Naive thymus-derived CD4-positive, alpha-beta T cell (primary cell): Measurements from ENCODE around the gene ARPC2. TPM values are rescaled to one million over a fixed set of nuclear protein-coding genes. Genes with fewer than 3 reads are reported as not detected.

Source experiments
- ATAC-seq: fragments of 150-1000 bp; cut with Tn5 transposase; 2 replicates; pipeline ENCODE4 v1.10.0; 2021; ENCODE audit warnings: mild to moderate bottlenecking, moderate library complexity
- CTCF ChIA-PET: fragments of 350-600 bp; sonication (Branson Sonifier 250); formaldehyde crosslinking; loops from one replicate; lab custom pipeline; 2021; ENCODE audit warnings: antibody characterized with exemption; lab: Charles Lee
- POLR2A ChIA-PET: fragments of 350-600 bp; sonication (Branson Sonifier 250); formaldehyde crosslinking; loops from one replicate; lab custom pipeline; 2021; ENCODE audit warnings: antibody characterized with exemption, inconsistent platforms; lab: Charles Lee
- DNase-seq, 9 donors: peaks; one replicate each; pipeline versions ENCODE4 v3.0.0 to v3.0.0-alpha.2; 2020 to 2022; ENCODE audit warnings: mixed read lengths in 1 of 9
- H3K27ac ChIP-seq: one replicate; pipeline ENCODE4 v1.7.0; 2013; ENCODE audit warnings: mild to moderate bottlenecking, low read depth, low read length, moderate library complexity
- H3K27me3 ChIP-seq, 2 donors: one replicate each; pipeline ENCODE4 v1.7.0; 2013; ENCODE audit warnings: low read length in 2 of 2, mild to moderate bottlenecking in 2 of 2, moderate library complexity in 2 of 2; ENCODE audit not compliant: control insufficient read depth in 2 of 2, insufficient read depth in 2 of 2
- H3K36me3 ChIP-seq, 3 experiments: 1 replicate in 2 of 3; 2 replicates in 1 of 3; pipeline ENCODE4 v1.7.0; 2013; ENCODE audit warnings: low read length in 3 of 3, mild to moderate bottlenecking in 3 of 3, moderate library complexity in 1 of 3; ENCODE audit not compliant: insufficient read depth in 3 of 3, control insufficient read depth in 2 of 3
- H3K4me1 ChIP-seq, 2 donors: one replicate each; pipeline ENCODE4 v1.7.0; 2013; ENCODE audit warnings: low read length in 2 of 2, mild to moderate bottlenecking in 2 of 2, moderate library complexity in 1 of 2; ENCODE audit not compliant: control insufficient read depth in 2 of 2, insufficient read depth in 2 of 2
- H3K4me3 ChIP-seq: 2 replicates; pipeline ENCODE4 v1.7.0; 2013; ENCODE audit warnings: mild to moderate bottlenecking, low read length
- H3K9me3 ChIP-seq, 3 experiments: 1 replicate in 2 of 3; 2 replicates in 1 of 3; pipeline ENCODE4 v1.7.0; 2013; ENCODE audit warnings: low read length in 3 of 3; ENCODE audit not compliant: control insufficient read depth in 2 of 3
- H3K27ac Mint-ChIP-seq, 9 donors: one replicate each; pipeline ENCODE4 v1.8.0; 2020 to 2022; ENCODE audit warnings: mixed read lengths in 9 of 9, mild to moderate bottlenecking in 8 of 9, moderate library complexity in 5 of 9, inconsistent platforms in 2 of 9
- H3K27me3 Mint-ChIP-seq, 5 donors: one replicate each; pipeline ENCODE4 v1.8.0; 2021 to 2022; ENCODE audit warnings: mixed read lengths in 5 of 5, mild to moderate bottlenecking in 1 of 5
- H3K36me3 Mint-ChIP-seq, 5 donors: one replicate each; pipeline ENCODE4 v1.8.0; 2020 to 2022; ENCODE audit warnings: mixed read lengths in 5 of 5, mild to moderate bottlenecking in 3 of 5, inconsistent platforms in 1 of 5
- H3K4me1 Mint-ChIP-seq, 7 donors: one replicate each; pipeline ENCODE4 v1.8.0; 2020 to 2022; ENCODE audit warnings: mixed read lengths in 7 of 7, mild to moderate bottlenecking in 3 of 7, inconsistent platforms in 1 of 7
- H3K4me3 Mint-ChIP-seq, 10 donors: one replicate each; pipeline ENCODE4 v1.8.0; 2020 to 2022; ENCODE audit warnings: mild to moderate bottlenecking in 10 of 10, mixed read lengths in 10 of 10, moderate library complexity in 6 of 10, inconsistent platforms in 2 of 10
- H3K9me3 Mint-ChIP-seq, 11 donors: one replicate each; pipeline ENCODE4 v1.8.0; 2020 to 2022; ENCODE audit warnings: mixed read lengths in 11 of 11, mild to moderate bottlenecking in 4 of 11, inconsistent platforms in 1 of 11, moderate library complexity in 1 of 11
- intact Hi-C, 2 donors: fragments of 100-400 bp; cut with micrococcal nuclease; formaldehyde crosslinking; loops; one replicate each; pipeline ENCODE4 v1.15.1; 2023
- polyA plus RNA-seq, 2 donors: library from polyadenylated mRNA; unstranded; fragments of 300-500 nt; fragmentation: Illumina TruSeq; gene quantifications; one replicate each; pipeline ENCODE4 v1.2.3, GENCODE V29; 2021
- total RNA-seq, 6 experiments: library from RNA in 5 of 6; stranded (reverse) in 5 of 6; gene quantifications; 1 replicate in 5 of 6; 2 replicates in 1 of 6; pipeline ENCODE4 v1.2.3 and lab custom pipeline; 2021 to 2026

ARPC2 gene
- total and polyA plus RNA-seq, 7 experiments from 2014 or later, result 330 to 694 (median 477) TPM

DNA sequence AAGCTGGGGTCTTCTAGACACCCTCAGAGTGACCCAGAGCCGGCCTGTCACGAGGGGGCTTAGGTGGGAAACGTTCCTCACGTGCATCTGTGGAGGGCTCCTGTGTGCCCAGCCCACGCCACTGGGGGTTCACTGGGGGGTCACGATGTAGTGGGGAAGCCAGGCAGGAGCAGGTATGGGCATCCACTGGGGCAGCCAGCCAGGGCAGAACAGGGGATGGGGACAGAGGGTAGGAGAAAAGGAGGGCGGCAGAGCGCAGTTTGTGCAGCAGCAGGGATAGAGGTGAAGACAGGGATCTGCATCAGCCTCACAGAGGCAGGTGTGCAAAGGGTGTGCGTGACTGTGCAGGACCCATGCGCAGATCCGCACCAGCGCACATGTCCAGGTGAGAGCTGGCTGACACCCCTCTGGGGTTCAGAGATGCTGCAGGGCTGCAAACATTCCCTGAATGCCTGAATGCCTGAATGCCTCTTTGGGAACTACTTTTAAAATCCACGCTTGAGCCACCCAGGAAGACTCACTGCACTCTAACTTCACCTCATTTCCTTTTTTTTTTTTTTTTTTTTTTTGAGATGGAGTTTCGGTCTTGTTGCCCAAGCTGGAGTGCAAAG lies 63.4 kb downstream of the ARPC2 start:
- no peak overlapping the region for H3K4me3 ChIP-seq
- POLR2A ChIA-PET, result interaction anchor here (0.6 to 4.6 kb wide), 5 partner anchors 10 to 123 kb away, joined by 3 to 30 read pairs (median 3); partner anchors contain the start of genes AAMP, PNKD and TMBIM1
- H3K27me3 Mint-ChIP-seq, result no peaks in the 10 kb centered on the region

DNA sequence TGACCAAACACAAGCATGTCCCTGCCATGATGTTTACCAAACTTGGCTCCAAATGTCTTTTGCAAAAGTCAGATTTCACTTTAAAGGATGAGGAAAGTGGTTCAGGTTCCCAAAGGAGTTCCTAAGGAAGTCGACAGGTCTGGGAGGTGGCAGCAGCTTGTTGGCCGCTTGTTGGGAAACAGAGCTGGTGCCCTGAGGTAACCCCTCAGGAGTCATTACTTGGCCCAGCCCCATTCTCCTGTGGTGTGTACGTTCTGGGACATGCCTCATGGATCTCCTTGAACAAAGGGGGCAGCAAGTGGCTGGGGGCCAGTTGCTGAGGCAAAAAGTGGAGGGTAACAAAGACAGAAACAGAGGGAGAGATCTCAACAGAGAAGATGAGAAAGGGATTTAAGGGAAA lies 64.5 kb downstream of the ARPC2 start:
- ChIA-PET POLR2A (interaction anchor here (4.6 to 6.8 kb wide), 2 partner anchors 8 to 9 kb away, joined by 30 to 125 read pairs; partner anchors contain the start of genes AAMP, PNKD and TMBIM1), CTCF (interaction anchor here (0.6 to 3.3 kb wide), 2 partner anchors 9 to 72 kb away, joined by 3 to 18 read pairs; no protein-coding TSS in a partner anchor)
- Histone ChIP-seq H3K27ac (no peak overlapping the region), H3K36me3 (peaks cover 12 to 65% (median 28%) of the 10 kb centered on the region in 3 experiments), H3K4me1 (peaks cover 36 to 38% of the 10 kb centered on the region in 2 donors), H3K9me3 (no peaks in the 10 kb centered on the region), H3K4me3 (no peak overlapping the region), H3K27me3 (no peaks in the 10 kb centered on the region)
- H3K4me3 Mint-ChIP-seq, result peak overlapping the region in 3 of 10 donors; percentile 44 to 58 (median 50)
- intact Hi-C loops, result loop anchor here (10.0 kb wide), 2 partner anchors 613 to 973 kb away; partner anchors contain the start of genes TUBA4A (in 1 of the 2) and TUBA4B (in 1 of the 2)
- peaks cover 4 to 30% (median 7%) of the 10 kb centered on the region in 5 donors for H3K36me3 Mint-ChIP-seq
- ATAC-seq (no peak), DNase-seq (no peak)
- H3K27ac Mint-ChIP-seq, result peak overlapping the region in 6 of 9 donors; percentile 49 to 91 (median 82)
- no peaks in the 10 kb centered on the region for H3K9me3 Mint-ChIP-seq
- peaks cover 21 to 55% (median 43%) of the 10 kb centered on the region in 7 donors for H3K4me1 Mint-ChIP-seq
- H3K27me3 Mint-ChIP-seq, result no peaks in the 10 kb centered on the region

More for the DNA sequence above, 63.4 kb downstream of the ARPC2 start:
- Mint-ChIP-seq H3K4me1 (peaks cover 14 to 44% (median 32%) of the 10 kb centered on the region in 7 donors), H3K4me3 (no peak overlapping the region), H3K27ac (peak overlapping the region in 8 of 9 donors; percentile 40 to 76 (median 66)), H3K36me3 (peaks cover 4 to 28% (median 7%) of the 10 kb centered on the region in 5 donors), H3K9me3 (no peaks in the 10 kb centered on the region)
- Histone ChIP-seq H3K4me1 (peaks cover 26 to 28% of the 10 kb centered on the region in 2 donors), H3K27me3 (no peaks in the 10 kb centered on the region), H3K36me3 (peaks cover 15 to 76% (median 38%) of the 10 kb centered on the region in 3 experiments), H3K27ac (no peak overlapping the region), H3K9me3 (no peaks in the 10 kb centered on the region)
- no peak for ATAC-seq
- intact Hi-C loops, result loop anchor here (10.0 kb wide), 2 partner anchors 614 to 974 kb away; partner anchors contain the start of genes TUBA4A (in 1 of the 2) and TUBA4B (in 1 of the 2)
- CTCF ChIA-PET, result interaction anchor here (1.7 kb wide), 1 partner anchor 77 kb away, joined by 5 read pairs; the partner anchor contains the start of gene CATIP
- no peak for DNase-seq

DNA sequence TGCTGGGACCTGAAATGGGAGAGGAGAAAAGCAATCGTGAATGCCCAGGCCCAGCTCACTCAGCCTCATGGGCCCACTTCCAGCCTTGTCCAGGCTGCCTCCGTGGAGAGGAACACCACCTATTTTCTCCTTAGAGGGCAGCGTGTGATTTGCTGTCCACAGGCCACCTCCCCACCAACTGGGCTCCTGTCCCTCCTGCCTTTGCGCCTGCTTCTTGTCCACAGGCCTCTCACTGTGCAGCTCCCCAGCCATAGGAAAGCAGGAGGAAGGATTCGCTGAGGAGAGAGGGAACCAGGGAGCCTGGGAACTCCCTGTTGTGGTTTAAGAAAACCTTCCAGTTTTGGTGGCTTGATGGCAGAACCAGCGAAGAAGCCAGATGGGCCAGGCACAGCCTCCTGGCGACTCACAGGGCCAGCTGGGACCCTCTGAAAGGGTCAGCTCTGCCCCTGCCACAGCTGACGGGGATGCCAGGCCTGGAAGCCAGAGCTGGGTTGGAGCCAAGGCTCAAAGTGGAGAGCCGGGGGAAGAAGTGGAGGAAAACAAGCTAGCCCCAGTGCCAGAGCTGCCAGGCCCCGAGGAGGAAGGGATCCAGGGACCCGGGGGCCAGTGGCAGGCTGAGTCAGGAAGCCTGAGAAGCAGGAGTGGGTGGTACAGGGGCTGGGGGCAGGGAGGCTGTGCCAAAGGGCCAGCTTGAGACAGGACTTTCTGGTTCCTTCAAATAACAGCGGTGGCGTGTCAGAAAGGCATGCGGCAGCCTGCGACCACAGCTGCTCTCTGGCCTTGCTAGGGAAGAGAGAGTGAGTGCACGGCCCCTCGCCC lies 65.4 kb downstream of the ARPC2 start:
- peak overlapping the region in 6 of 9 donors; percentile 67 to 99 (median 82) for H3K27ac Mint-ChIP-seq
- peaks cover 27 to 64% (median 51%) of the 10 kb centered on the region in 7 donors for H3K4me1 Mint-ChIP-seq
- ChIA-PET POLR2A (interaction anchor here (0.8 to 6.8 kb wide), 3 partner anchors 8 to 112 kb away, joined by 3 to 125 read pairs (median 30); partner anchors contain the start of genes AAMP, PNKD and TMBIM1), CTCF (interaction anchor here (0.9 to 3.3 kb wide), 4 partner anchors 10 to 74 kb away, joined by 3 to 18 read pairs (median 4); partner anchors contain the start of genes CATIP and TMBIM1)
- H3K27ac ChIP-seq, result peak overlapping the region; percentile 47
- H3K4me3 ChIP-seq, result no peak overlapping the region
- peaks cover 42 to 43% of the 10 kb centered on the region in 2 donors for H3K4me1 ChIP-seq
- H3K27me3 ChIP-seq, result no peaks in the 10 kb centered on the region
- H3K36me3 ChIP-seq, result peaks cover 12 to 56% (median 25%) of the 10 kb centered on the region in 3 experiments
- H3K27me3 Mint-ChIP-seq, result no peaks in the 10 kb centered on the region
- H3K9me3 Mint-ChIP-seq, result no peaks in the 10 kb centered on the region
- intact Hi-C loops, result loop anchor here (10.0 kb wide), 2 partner anchors 612 to 972 kb away; partner anchors contain the start of genes TUBA4A (in 1 of the 2) and TUBA4B (in 1 of the 2)
- DNase-seq, result no peak
- no peaks in the 10 kb centered on the region for H3K9me3 ChIP-seq
- H3K4me3 Mint-ChIP-seq, result peak overlapping the region in 1 of 10 donors; percentile 37
- no peak for ATAC-seq
- H3K36me3 Mint-ChIP-seq, result peaks cover under 1 to 24% (median 4%) of the 10 kb centered on the region in 5 donors

DNA sequence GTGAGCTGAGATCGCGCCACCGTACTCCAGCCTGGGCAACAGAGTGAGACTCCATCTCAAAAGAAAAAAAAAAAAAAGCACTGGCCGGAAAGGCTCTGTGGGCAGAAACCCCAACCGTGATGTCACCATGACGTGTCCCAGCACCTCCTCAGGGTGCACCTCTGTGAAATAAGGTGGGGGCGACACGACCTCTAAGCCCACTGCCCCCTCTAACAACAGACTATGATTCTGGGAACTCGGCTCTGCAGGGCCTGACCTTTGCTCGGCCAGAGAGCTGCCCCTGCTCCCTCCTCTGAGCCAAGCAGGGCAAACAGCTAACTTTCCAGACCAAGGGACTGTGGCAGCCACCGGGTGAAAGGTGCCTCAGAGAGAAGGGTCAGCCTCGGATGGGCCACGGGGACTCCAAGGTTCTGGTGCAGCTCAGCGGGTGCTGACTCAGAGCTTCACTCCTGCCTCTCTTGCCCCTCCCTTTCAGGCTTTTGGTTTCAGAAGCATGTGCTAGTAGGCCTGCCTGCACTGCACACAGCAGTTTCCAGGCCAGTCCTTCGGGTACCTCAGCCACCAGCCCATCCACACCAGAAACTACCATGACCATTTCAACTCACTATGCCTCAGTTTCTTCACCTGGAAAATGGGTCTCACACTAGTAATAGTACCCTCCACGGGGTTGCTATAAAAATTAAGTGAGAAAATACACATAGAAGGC lies 67.3 kb downstream of the ARPC2 start:
- H3K9me3 Mint-ChIP-seq, result no peaks in the 10 kb centered on the region
- Histone ChIP-seq H3K4me3 (peak overlapping the region; percentile 1), H3K27me3 (no peaks in the 10 kb centered on the region), H3K9me3 (no peaks in the 10 kb centered on the region), H3K27ac (peak overlapping the region; percentile 93), H3K4me1 (peaks cover 58 to 60% of the 10 kb centered on the region in 2 donors), H3K36me3 (peaks cover 10 to 37% (median 17%) of the 10 kb centered on the region in 3 experiments)
- intact Hi-C loops, result loop anchor here (1.0 to 10.0 kb wide), 3 partner anchors 8 to 971 kb away; partner anchors contain the start of genes TMBIM1 (in 1 of the 2), TUBA4A (in 1 of the 2) and TUBA4B (in 1 of the 2)
- ATAC-seq (no peak), DNase-seq (peak in 1 of 9 donors; percentile 63)
- POLR2A ChIA-PET, result interaction anchor here (0.7 to 6.8 kb wide), 5 partner anchors 10 to 112 kb away, joined by 3 to 125 read pairs (median 3); partner anchors contain the start of genes AAMP and PNKD
- CTCF ChIA-PET, result interaction anchor here (2.1 to 3.3 kb wide), 2 partner anchors 9 to 12 kb away, joined by 5 to 18 read pairs; no protein-coding TSS in a partner anchor
- no peaks in the 10 kb centered on the region for H3K27me3 Mint-ChIP-seq
- H3K36me3 Mint-ChIP-seq, result peaks cover 0 to 26% (median 4%) of the 10 kb centered on the region in 5 donors
- H3K27ac Mint-ChIP-seq, result peak overlapping the region; percentile 95 to 99 (median 99)
- H3K4me3 Mint-ChIP-seq, result peak overlapping the region in 7 of 10 donors; percentile 33 to 96 (median 85)
- H3K4me1 Mint-ChIP-seq, result peaks cover 43 to 80% (median 64%) of the 10 kb centered on the region in 7 donors

DNA sequence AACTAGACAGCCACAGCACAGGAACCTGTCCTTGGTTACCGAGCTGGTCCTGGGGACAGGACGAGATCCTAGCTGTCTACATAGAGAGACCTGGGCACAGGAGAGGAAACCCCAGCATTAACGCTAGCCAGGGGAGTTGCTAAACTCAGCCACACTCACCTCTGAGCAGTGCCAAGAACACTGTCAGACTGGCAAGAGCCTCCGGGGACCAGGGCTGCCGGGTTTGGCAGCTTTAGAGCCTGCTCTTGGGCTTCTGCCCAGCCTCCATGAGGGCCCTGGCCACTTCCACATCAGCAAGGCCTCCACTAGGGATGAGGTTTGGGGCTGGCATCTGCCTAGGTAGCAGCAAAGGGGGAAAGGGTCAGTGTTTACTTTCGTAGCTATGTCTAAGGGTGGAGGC lies 68.6 kb downstream of the ARPC2 start:
- Mint-ChIP-seq H3K4me3 (peak overlapping the region; percentile 85 to 97 (median 94)), H3K27me3 (no peaks in the 10 kb centered on the region), H3K9me3 (no peaks in the 10 kb centered on the region), H3K27ac (peak overlapping the region; percentile 95 to 99 (median 99)), H3K36me3 (peaks cover 0 to 23% (median 3%) of the 10 kb centered on the region in 5 donors), H3K4me1 (peaks cover 53 to 86% (median 67%) of the 10 kb centered on the region in 7 donors)
- H3K27ac ChIP-seq, result peak overlapping the region; percentile 93
- ATAC-seq (no peak), DNase-seq (no peak)
- peak overlapping the region; percentile 66 for H3K4me3 ChIP-seq
- no peaks in the 10 kb centered on the region for H3K27me3 ChIP-seq
- peaks cover 0 to 24% (median 5%) of the 10 kb centered on the region in 3 experiments for H3K36me3 ChIP-seq
- peaks cover 70 to 73% of the 10 kb centered on the region in 2 donors for H3K4me1 ChIP-seq
- H3K9me3 ChIP-seq, result no peaks in the 10 kb centered on the region
- intact Hi-C loops, result loop anchor here (1.0 to 10.0 kb wide), 13 partner anchors 15 to 1873 kb away; partner anchors contain the start of genes AAMP (in 2 of the 2), PNKD (in 2 of the 2), ARPC2 (in 1 of the 2) and BCS1L (in 1 of the 2)
- ChIA-PET POLR2A (interaction anchor here (0.5 to 6.8 kb wide), 6 partner anchors 10 to 611 kb away, joined by 3 to 125 read pairs (median 9); partner anchors contain the start of genes AAMP and PNKD), CTCF (interaction anchor here (0.6 to 12.4 kb wide), 6 partner anchors 12 to 524 kb away, joined by 3 to 188 read pairs (median 14); partner anchors contain the start of genes AAMP, CATIP and PNKD)
